B cell (primary cell): Measurements from ENCODE around the gene IGF1R. TPM values are rescaled to one million over a fixed set of nuclear protein-coding genes. Genes with fewer than 3 reads are reported as not detected.

ENCODE experiments used
- ATAC-seq: fragments of 200-7000 bp; cut with Tn5 transposase; one replicate; pipeline ENCODE4 v1.10.0; 2021; ENCODE audit warnings: low read depth, mild to moderate bottlenecking, moderate number of reproducible peaks, moderate library complexity
- CTCF ChIA-PET: fragments of 350-600 bp; sonication (Branson Sonifier 250); formaldehyde crosslinking; loops from one replicate; lab custom pipeline; 2021; ENCODE audit warnings: antibody characterized with exemption, inconsistent platforms; lab: Charles Lee
- POLR2A ChIA-PET: fragments of 350-600 bp; sonication (Branson Sonifier 250); formaldehyde crosslinking; loops from one replicate; lab custom pipeline; 2021; ENCODE audit warnings: antibody characterized with exemption; lab: Charles Lee
- DNase-seq: peaks from one replicate; pipeline ENCODE4 v3.0.0; 2013
- H2AFZ ChIP-seq: 2 replicates; pipeline ENCODE4 v1.6.1; 2012; ENCODE audit warnings: mild to moderate bottlenecking, low read depth, low read length; ENCODE audit not compliant: insufficient read depth, poor library complexity, severe bottlenecking
- H3K27ac ChIP-seq, 2 donors: 1 replicate in 1 of 2; 2 replicates in 1 of 2; pipeline ENCODE4 v1.5.1; 2012 to 2013; ENCODE audit warnings: low read length in 2 of 2, mild to moderate bottlenecking in 2 of 2, moderate library complexity in 1 of 2
- H3K27me3 ChIP-seq, 4 experiments: fragments of 200-600 bp in 1 of 4; sonication (generic) in 1 of 4; replicated peaks in 1 of 4; 1 replicate in 2 of 4; 2 replicates in 2 of 4; pipeline versions ENCODE4 v1.6.1 to v1.7.0; 2013 to 2016; ENCODE audit warnings: low read length in 3 of 4, mild to moderate bottlenecking in 2 of 4, mixed read lengths in 1 of 4, moderate library complexity in 1 of 4; ENCODE audit not compliant: insufficient read depth in 4 of 4, control insufficient read depth in 3 of 4; ENCODE audit errors: control extremely low read depth in 1 of 4
- H3K36me3 ChIP-seq, 2 experiments: replicated peaks in 1 of 2; 1 replicate in 1 of 2; 2 replicates in 1 of 2; pipeline versions ENCODE4 v1.6.1 to v1.7.1; 2013; ENCODE audit warnings: low read length in 1 of 2; ENCODE audit not compliant: insufficient read depth in 2 of 2, control insufficient read depth in 1 of 2; ENCODE audit errors: control extremely low read depth in 1 of 2, extremely low read depth in 1 of 2
- H3K4me1 ChIP-seq, 2 donors: fragments of 200-600 bp in 1 of 2; sonication (generic) in 1 of 2; 1 replicate in 1 of 2; 2 replicates in 1 of 2; pipeline versions ENCODE4 v1.5.1 to v1.6.1; 2013 to 2017; ENCODE audit warnings: low read length in 2 of 2; ENCODE audit not compliant: control insufficient read depth in 2 of 2, insufficient read depth in 2 of 2
- H3K4me2 ChIP-seq: replicated peaks from 2 replicates; pipeline ENCODE3; 2012; ENCODE audit warnings: mild to moderate bottlenecking, low read depth, low read length; ENCODE audit not compliant: poor library complexity, severe bottlenecking
- H3K4me3 ChIP-seq, 5 experiments: fragments of 200-600 bp in 1 of 5; sonication (generic) in 1 of 5; 1 replicate in 3 of 5; 2 replicates in 2 of 5; pipeline versions ENCODE4 v1.5.1 to v1.7.0; 2011 to 2016; ENCODE audit warnings: low read length in 4 of 5, mild to moderate bottlenecking in 4 of 5, low read depth in 2 of 5, control low read depth in 1 of 5, moderate library complexity in 1 of 5; ENCODE audit not compliant: insufficient read depth in 1 of 5; ENCODE audit errors: control extremely low read depth in 1 of 5, extremely low read depth in 1 of 5
- H3K79me2 ChIP-seq: fragments of 200-600 bp; sonication (generic); one replicate; pipeline ENCODE4 v1.6.0; 2016; ENCODE audit warnings: low read length; ENCODE audit not compliant: control insufficient read depth, insufficient read depth
- H3K9ac ChIP-seq: fragments of 200-600 bp; sonication (generic); 2 replicates; pipeline ENCODE4 v1.6.1; 2017; ENCODE audit warnings: mild to moderate bottlenecking, low read length, moderate library complexity
- H3K9me3 ChIP-seq, 3 donors: one replicate each; pipeline versions ENCODE4 v1.6.1 to v1.7.1; 2013; ENCODE audit warnings: low read length in 2 of 3; ENCODE audit not compliant: control insufficient read depth in 2 of 3, insufficient read depth in 1 of 3; ENCODE audit errors: control extremely low read depth in 1 of 3
- H4K20me1 ChIP-seq: 2 replicates; pipeline ENCODE4 v1.6.0; 2012; ENCODE audit warnings: mild to moderate bottlenecking, low read length; ENCODE audit not compliant: insufficient read depth, control insufficient read depth, poor library complexity, severe bottlenecking
- H3K27ac Mint-ChIP-seq: one replicate; pipeline ENCODE4 v1.8.0; 2021; ENCODE audit warnings: mixed read lengths
- H3K27me3 Mint-ChIP-seq: one replicate; pipeline ENCODE4 v1.8.0; 2021; ENCODE audit warnings: mixed read lengths
- H3K4me1 Mint-ChIP-seq: one replicate; pipeline ENCODE4 v1.8.0; 2021; ENCODE audit warnings: mixed read lengths
- H3K4me3 Mint-ChIP-seq: one replicate; pipeline ENCODE4 v1.8.0; 2021; ENCODE audit warnings: mixed read lengths
- H3K9me3 Mint-ChIP-seq: one replicate; pipeline ENCODE4 v1.8.0; 2022; ENCODE audit warnings: mixed read lengths; ENCODE audit not compliant: insufficient read depth
- CTCF ChIP-seq: fragments of 200-600 bp; IDR thresholded peaks from one replicate; pipeline ENCODE4 v1.8.0; 2022; ENCODE audit warnings: antibody characterized with exemption, mild to moderate bottlenecking
- EZH2 ChIP-seq: IDR thresholded peaks from 2 replicates; pipeline ENCODE4 v1.6.1; 2012; ENCODE audit warnings: borderline replicate concordance, low read depth, mild to moderate bottlenecking, moderate library complexity, low read length; ENCODE audit not compliant: insufficient read depth, poor library complexity, severe bottlenecking
- WGBS: methylation state at CpG from one replicate; pipeline ENCODE4 v1.1.5; 2013; ENCODE audit warnings: missing lambda C conversion rate; ENCODE audit not compliant: insufficient coverage; 5-methylcytosine and 5-hydroxymethylcytosine counted together
- intact Hi-C: fragments of 100-400 bp; cut with micrococcal nuclease; formaldehyde crosslinking; loops from one replicate; pipeline ENCODE4 v1.10.0; 2022
- polyA plus RNA-seq: library from polyadenylated mRNA; depleted of rRNA; stranded (reverse); fragments of >200 nt; gene quantifications from 2 replicates; pipeline ENCODE4 v1.2.3, GENCODE V29; 2012
- total RNA-seq, 2 donors: library from RNA; stranded (reverse); fragments of 120-200 nt in 1 of 2; gene quantifications; 1 replicate in 1 of 2; 2 replicates in 1 of 2; pipeline versions ENCODE4 v1.2.3 to v1.2.4, GENCODE V29; 2013 to 2022

The IGF1R gene
- total and polyA plus RNA-seq, 2 donors (not counting 1 experiment from before 2014, with no cell fraction given), result 5.4 to 23.1 TPM

- ATAC-seq, result no peak
- WGBS, result no CpG with 5 or more reads among the region's 1 CpG
- Histone ChIP-seq H3K4me2 (no peak overlapping the region), H3K27ac (no peak overlapping the region), H3K4me3 (no peak overlapping the region), H3K4me1 (peaks cover 6 to 13% of the 10 kb centered on the region in 2 donors), H4K20me1 (no peaks in the 10 kb centered on the region), H3K36me3 (no peaks in the 10 kb centered on the region), H2AFZ (no peak overlapping the region), H3K9ac (no peak overlapping the region), H3K9me3 (peaks cover 0 to 5% (median under 1%) of the 10 kb centered on the region in 3 donors), H3K79me2 (no peaks in the 10 kb centered on the region), H3K27me3 (no peaks in the 10 kb centered on the region)
- TF ChIP-seq CTCF, result no peak
- no peak for TF ChIP-seq EZH2
- intact Hi-C loops, result no loop called here
- ChIA-PET CTCF (no interaction called here), POLR2A (no interaction called here)
- DNase-seq, result no peak
- H3K4me3 Mint-ChIP-seq, result no peak overlapping the region
- peaks cover 6% of the 10 kb centered on the region for H3K4me1 Mint-ChIP-seq
- H3K27ac Mint-ChIP-seq, result no peak overlapping the region
- H3K27me3 Mint-ChIP-seq, result no peaks in the 10 kb centered on the region
- peaks cover 1% of the 10 kb centered on the region for H3K9me3 Mint-ChIP-seq
Observed at GRCh38 chr15:98706387-98706786, 58.0 kb downstream of the IGF1R start.

GRCh38 chr15:98706986-98707385, 58.6 kb downstream of the IGF1R start:
- H3K27ac Mint-ChIP-seq, result no peak overlapping the region
- H3K9me3 Mint-ChIP-seq, result peaks cover 5% of the 10 kb centered on the region
- intact Hi-C loops, result no loop called here
- Histone ChIP-seq H3K9ac (no peak overlapping the region), H3K4me3 (no peak overlapping the region), H3K36me3 (no peaks in the 10 kb centered on the region), H3K27ac (no peak overlapping the region), H3K79me2 (peaks cover 1% of the 10 kb centered on the region), H3K9me3 (peaks cover 0 to 6% (median 5%) of the 10 kb centered on the region in 3 donors), H3K4me2 (no peak overlapping the region), H2AFZ (no peak overlapping the region), H4K20me1 (no peaks in the 10 kb centered on the region), H3K4me1 (peaks cover 6 to 13% of the 10 kb centered on the region in 2 donors), H3K27me3 (no peaks in the 10 kb centered on the region)
- DNase-seq (no peak), ATAC-seq (no peak)
- ChIA-PET CTCF (no interaction called here), POLR2A (no interaction called here)
- TF ChIP-seq CTCF (no peak), EZH2 (no peak)
- no peak overlapping the region for H3K4me3 Mint-ChIP-seq
- no peaks in the 10 kb centered on the region for H3K27me3 Mint-ChIP-seq
- peaks cover 6% of the 10 kb centered on the region for H3K4me1 Mint-ChIP-seq
- WGBS, result 91% methylated on average over 9 of the region's 13 CpGs
